ENCODE measurements around the gene PACSIN3.

Gene PACSIN3

GRCh38 chr11:47188259-47188658 lies 2.0 kb upstream of the PACSIN3 start:
- peaks cover 23% of the 10 kb centered on the region for H3K4me1 Mint-ChIP-seq

DNA sequence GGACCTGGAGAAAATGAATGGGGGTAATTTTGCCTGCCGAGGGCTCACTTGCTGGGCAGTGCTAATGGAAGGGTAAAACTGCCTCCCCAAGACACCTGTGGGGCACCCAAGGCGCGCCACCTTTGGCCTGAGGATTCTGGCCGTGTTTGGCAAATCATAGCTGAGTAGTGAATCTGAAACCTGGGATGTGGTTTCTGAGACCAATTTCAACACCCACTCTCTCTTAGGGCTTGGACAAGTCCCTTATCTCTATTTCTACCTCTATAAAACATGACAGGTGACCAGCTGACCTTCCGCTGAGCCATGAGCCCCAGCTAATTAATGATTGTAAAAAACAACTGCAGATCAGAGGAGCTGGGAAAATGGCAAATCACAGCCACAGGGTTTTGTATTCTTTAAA lies 1.5 kb upstream of the PACSIN3 start:
- Mint-ChIP-seq H3K9me3 (no peaks in the 10 kb centered on the region), H3K27ac (peak overlapping the region in 2 of 3 experiments; percentile 64 to 89), H3K4me1 (peaks cover 21% of the 10 kb centered on the region), H3K27me3 (ENCODE audit: low read depth) (peaks cover 11% of the 10 kb centered on the region), H3K36me3 (ENCODE audit: low read depth) (no peaks in the 10 kb centered on the region), H3K4me3 (peak overlapping the region; percentile 80 to 86 (median 83))
- TF ChIP-seq CTCF (IDR thresholded peaks at IDR 0.05; ENCODE audit: unreplicated experiment in 3 of 3): no peak

More at GRCh38 chr11:47188259-47188658, 2.0 kb upstream of the PACSIN3 start:
- Mint-ChIP-seq H3K9me3 (no peaks in the 10 kb centered on the region), H3K4me3 (peak overlapping the region; percentile 80 to 86 (median 83)), H3K36me3 (ENCODE audit: low read depth) (no peaks in the 10 kb centered on the region), H3K27ac (peak overlapping the region in 2 of 3 experiments; percentile 64 to 89), H3K27me3 (ENCODE audit: low read depth) (peaks cover 11% of the 10 kb centered on the region)
- TF ChIP-seq CTCF (IDR thresholded peaks at IDR 0.05; ENCODE audit: unreplicated experiment in 3 of 3): no peak

DNA sequence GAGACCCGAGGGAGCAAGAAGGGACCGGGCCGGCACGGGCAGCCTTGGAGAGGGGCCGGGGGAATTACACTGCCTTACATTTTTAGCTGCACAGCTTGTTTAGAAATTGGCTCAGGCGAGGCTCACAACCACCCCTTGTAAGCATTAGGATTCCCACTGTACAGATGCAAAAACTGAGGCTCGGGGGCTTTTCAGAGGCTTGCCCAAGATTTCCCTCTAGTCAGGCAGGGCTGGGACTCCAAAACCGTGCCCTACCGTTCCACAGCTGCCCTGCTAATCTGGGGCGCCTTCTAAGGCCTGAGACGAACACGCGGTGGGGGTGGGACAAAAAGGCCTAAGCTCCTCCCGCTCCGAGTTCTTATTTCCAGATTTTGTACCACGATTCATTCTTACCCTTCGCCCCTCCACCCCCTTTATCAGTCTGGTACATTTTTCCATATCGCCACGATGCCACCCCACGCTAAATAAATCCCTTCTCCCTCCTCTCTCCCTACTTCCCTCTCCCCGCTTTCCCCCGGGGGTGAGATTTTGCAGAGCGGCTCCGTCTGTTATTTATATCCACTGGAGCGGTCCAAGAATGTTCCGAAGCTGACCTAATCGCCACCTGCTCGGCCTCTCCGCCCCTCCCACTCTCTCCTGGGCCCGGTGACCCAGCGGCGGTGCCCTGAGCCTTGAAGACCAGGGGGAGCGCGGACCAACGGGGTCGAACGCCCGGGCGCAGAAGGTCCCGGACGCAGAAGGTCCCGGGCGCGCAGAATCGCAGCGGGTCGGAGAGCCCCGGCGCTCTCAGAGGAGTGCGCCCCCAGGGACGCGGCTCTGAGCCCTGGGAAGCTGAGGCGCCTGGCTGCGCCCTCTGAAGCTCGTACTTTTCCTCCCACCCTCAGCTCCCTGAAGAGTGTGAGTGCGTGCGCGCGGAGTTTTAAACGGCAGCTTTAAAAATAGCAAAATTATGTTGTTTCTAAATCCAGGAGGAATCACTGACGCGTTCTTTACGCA lies 764 bp upstream of the PACSIN3 start:
- peaks cover 21% of the 10 kb centered on the region for H3K4me1 Mint-ChIP-seq
- H3K27me3 Mint-ChIP-seq (ENCODE audit: low read depth): peaks cover 11% of the 10 kb centered on the region
- no peak for TF ChIP-seq CTCF (IDR thresholded peaks at IDR 0.05; ENCODE audit: unreplicated experiment in 3 of 3)
- no peaks in the 10 kb centered on the region for H3K9me3 Mint-ChIP-seq
- peak overlapping the region; percentile 80 to 86 (median 83) for H3K4me3 Mint-ChIP-seq
- no peaks in the 10 kb centered on the region for H3K36me3 Mint-ChIP-seq (ENCODE audit: low read depth)
- H3K27ac Mint-ChIP-seq: peak overlapping the region; percentile 35 to 89 (median 64)

GRCh38 chr11:47185305-47186075 lies 744 bp downstream of the PACSIN3 start:
- H3K27me3 Mint-ChIP-seq (ENCODE audit: low read depth): peaks cover 11% of the 10 kb centered on the region
- H3K36me3 Mint-ChIP-seq (ENCODE audit: low read depth): peaks cover 3% of the 10 kb centered on the region
- peaks cover 21% of the 10 kb centered on the region for H3K4me1 Mint-ChIP-seq
- no peaks in the 10 kb centered on the region for H3K9me3 Mint-ChIP-seq
- TF ChIP-seq CTCF (IDR thresholded peaks at IDR 0.05; ENCODE audit: unreplicated experiment in 3 of 3): no peak
- peak overlapping the region in 1 of 3 experiments; percentile 52 for H3K27ac Mint-ChIP-seq
- peak overlapping the region; percentile 83 to 87 (median 85) for H3K4me3 Mint-ChIP-seq

GRCh38 chr11:47184711-47185304 lies 1.4 kb downstream of the PACSIN3 start:
- Mint-ChIP-seq H3K4me3 (peak overlapping the region; percentile 83 to 87 (median 85)), H3K9me3 (no peaks in the 10 kb centered on the region), H3K27me3 (ENCODE audit: low read depth) (peaks cover 7% of the 10 kb centered on the region), H3K36me3 (ENCODE audit: low read depth) (peaks cover 3% of the 10 kb centered on the region), H3K4me1 (peaks cover 21% of the 10 kb centered on the region), H3K27ac (peak overlapping the region in 2 of 3 experiments; percentile 51 to 53)
- TF ChIP-seq CTCF (IDR thresholded peaks at IDR 0.05; ENCODE audit: unreplicated experiment in 3 of 3): no peak

Data from nephron (organoid).